K562 treated with DMSO at 1 percent for 24 hours (cell line): ENCODE measurements around the gene PSTPIP1. TPM values are rescaled to one million over a fixed set of nuclear protein-coding genes. Genes with fewer than 3 reads are reported as not detected.

ENCODE experiments used
- total RNA-seq: library from RNA; unstranded; fragments of 300-600 nt; gene quantifications from 2 replicates; pipeline ENCODE4 v1.2.3, GENCODE V29; 2022; ENCODE audit warnings: low read depth; ENCODE audit not compliant: insufficient read depth

Gene PSTPIP1
- total RNA-seq = not detected in 2 replicates

DNA sequence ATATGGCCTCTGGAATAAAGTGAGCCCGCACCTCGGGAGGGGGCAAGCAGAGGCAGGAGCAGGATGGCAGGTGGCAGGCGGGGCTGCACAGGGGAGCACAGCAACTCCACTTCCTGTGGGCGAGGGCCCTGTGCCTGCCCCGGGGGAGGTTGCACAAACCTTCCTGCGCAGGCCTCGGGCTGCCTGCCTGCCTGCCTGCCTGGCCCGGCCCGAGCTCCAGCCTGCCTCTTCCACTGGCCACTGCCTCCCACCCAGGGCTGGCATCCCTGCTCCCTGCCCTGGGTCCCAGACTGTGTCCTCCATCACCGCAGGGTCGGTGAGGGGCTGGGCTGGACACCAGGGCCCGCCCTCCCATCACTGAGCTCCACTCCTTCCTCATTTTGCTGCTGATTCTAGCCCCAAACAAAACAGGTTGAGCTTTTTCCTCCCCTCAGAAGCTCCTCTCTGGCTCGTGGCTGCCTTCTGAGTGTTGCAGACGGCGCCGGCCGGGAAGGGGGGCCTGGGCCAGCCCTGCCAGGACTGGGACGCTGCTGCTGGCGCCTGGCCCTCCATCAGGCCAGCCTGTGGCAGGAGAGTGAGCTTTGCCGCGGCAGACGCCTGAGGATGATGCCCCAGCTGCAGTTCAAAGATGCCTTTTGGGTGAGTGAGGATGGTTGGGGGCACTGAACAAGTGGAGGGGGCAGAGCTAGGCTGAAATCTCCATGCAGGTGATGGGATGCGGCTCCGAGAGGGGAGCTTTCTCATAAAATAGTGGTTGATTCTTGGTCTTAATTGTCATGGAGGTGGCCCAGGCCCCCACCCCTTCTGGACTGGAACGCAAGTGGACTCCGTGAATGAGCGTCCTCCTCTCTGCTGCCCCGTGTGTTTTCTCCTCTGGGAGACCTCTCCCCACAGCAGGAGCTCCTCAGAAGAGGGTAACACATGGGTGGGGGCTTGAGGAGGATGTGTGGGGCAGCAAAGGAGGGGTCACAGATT, at the start of gene PSTPIP1:
PSTPIP1 (plus strand) TSS at position 156 of the 975 bp plus-strand sequence; CDS start at position 604, 448 bp downstream.

DNA sequence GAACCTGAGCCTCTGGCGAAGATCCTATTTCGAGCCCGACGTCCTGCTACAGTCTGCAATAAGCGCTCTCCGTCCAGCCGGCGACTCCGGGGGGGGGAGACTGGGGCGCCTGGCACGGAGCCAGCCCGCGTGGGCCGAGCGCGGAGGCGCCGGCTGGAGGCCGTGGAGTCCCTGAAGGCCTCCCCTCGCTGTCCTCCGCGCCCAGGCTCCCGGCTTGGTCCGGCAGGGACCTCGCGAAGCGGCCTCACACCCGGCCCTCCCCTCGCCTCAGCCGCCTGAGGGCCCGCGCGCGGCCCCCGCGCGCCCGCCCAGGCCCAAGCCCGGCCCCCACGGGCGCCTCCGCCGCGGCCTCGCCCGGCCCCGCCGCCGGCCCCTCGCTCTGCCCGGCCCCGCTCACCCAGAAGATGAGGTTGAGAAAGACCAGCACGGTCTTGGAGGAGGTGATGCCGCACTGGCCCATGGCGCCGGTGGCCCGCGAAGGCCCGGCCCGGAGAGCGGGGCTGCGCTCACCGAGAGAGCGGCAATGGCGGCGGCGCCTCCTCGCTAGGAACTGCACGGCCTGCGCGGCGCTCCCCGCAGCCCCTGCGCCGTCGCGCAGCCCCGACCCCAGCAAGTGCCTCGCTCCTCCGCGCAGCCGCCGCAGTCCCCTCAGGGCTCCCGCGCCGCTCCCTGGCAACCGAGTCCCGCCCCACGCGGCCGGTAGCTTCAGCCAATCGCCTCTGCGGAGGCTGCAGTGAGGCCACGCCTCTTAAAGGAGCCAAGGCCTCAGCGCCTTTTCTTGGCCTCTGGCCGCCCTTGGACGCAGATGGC, 75.8 kb downstream of the PSTPIP1 start, which contains the start of gene TSPAN3:
TSPAN3 (minus strand) TSS at position 615 of the 810 bp plus-strand sequence; CDS start at position 460, 155 bp downstream.

Other genes starting within 250 kb of the PSTPIP1 start
- gene SCAPER, start 89.8 kb upstream of the PSTPIP1 start, total RNA-seq = 4.6 and 5.3 TPM in 2 replicates
- gene RCN2, start 63.4 kb upstream of the PSTPIP1 start, total RNA-seq = 17.1 and 18.2 TPM in 2 replicates
- 123 and 124 TPM in 2 replicates for gene TSPAN3, start 76.0 kb downstream of the PSTPIP1 start, total RNA-seq